GM18505 (cell line): ENCODE data around the gene MUC5B.

ENCODE experiments used
- ATAC-seq: cut with Tn5 transposase; IDR thresholded peaks from one replicate; pipeline ENCODE4 v1.9.1; 2021; ENCODE audit not compliant: unreplicated experiment
- POLR2A ChIP-seq: IDR thresholded peaks from 4 replicates; pipeline ENCODE4 v1.6.1; 2011; ENCODE audit warnings: borderline replicate concordance; ENCODE audit not compliant: insufficient read depth, insufficient read length; ENCODE audit errors: extremely low read depth

Gene MUC5B

DNA sequence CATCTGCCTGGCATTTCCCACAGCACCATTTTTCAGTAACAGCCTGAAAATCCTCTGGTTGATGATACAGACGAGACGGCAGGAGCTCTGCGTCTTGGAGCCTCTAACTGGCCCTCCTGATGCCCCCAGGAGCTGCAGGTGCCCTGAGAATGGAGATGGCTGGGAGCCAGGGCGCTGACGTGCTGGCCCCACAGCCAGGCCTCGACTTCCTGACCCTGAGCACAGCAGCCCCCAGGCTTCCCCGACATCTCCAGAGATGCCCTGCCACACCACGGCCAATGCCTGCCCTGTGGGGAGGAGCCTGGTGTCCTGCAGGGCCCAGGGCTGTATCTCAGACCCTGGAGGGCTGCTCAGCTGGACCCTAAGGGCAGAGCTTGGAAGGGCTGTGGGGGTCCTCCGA lies 65.1 kb downstream of the MUC5B start:
- TF ChIP-seq POLR2A, result no peak
- no peak for ATAC-seq

DNA sequence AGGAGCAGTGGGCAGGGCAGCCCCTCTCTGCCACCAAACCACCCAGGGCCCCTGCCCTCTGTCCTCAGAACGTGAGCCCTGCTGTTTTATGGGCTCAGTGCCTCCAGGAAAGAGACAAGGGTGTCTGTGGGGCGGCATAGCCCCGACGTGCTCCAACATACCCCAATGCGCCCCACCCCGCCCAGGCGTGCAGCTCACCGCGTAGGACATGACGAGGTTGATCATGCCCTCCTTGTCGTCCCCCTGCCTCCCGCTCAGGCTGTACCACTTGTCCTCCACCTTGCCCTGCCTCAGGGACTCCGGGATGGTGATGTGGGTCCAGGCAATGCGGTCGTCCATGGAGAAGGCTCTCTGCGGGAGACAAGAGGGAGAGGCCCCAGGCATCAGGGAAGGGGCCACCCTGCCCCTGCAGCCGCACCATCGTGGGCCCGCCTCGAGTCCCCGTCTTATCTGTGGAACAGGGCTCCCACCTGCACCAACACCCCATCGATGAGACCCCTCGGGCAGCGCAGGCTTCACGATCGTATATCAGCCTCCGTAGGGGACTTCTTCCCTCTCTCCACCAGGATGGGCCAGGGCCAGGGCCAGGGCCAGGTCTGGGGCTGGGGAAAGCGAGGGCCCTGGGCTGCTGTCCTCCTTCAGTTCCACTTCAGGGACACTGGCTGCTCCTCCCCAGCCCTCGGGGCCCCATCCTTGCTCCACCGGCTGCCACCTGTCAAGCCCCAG lies 65.7 kb downstream of the MUC5B start:
- ATAC-seq, result no peak
- no peak for TF ChIP-seq POLR2A

DNA sequence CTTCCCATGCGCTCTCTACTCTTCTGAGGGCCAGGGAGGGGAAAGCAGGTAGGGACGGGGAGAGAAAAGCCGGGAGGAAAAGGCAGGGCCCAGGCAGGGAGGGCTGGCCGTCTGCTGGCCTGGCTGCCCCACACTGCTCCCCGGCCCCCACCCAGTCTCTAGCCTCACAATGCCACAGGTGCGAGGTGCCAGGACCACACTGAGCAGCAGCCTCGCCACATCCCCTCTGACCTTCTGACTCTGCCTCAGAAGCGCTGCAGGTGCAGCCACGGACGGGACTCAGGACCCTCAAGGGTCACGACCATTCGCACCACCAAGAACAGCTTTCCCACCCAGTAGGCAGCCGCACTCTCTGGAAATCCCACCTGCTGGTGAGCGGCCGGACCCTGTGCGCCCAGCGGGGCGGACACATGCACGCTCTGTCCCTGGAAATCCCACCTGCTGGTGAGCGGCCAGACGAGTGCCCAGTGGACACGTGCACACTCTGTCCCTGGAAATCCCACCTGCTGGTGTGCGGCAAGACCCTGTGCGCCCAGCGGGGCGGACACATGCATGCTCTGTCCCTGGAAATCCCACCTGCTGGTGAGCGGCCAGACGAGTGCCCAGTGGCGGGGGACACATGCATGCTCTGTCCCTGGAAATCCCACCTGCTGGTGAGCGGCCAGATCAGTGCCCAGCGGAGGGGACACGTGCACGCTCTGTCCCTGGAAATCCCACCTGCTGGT lies 66.5 kb downstream of the MUC5B start:
- no peak for ATAC-seq
- no peak for TF ChIP-seq POLR2A

DNA sequence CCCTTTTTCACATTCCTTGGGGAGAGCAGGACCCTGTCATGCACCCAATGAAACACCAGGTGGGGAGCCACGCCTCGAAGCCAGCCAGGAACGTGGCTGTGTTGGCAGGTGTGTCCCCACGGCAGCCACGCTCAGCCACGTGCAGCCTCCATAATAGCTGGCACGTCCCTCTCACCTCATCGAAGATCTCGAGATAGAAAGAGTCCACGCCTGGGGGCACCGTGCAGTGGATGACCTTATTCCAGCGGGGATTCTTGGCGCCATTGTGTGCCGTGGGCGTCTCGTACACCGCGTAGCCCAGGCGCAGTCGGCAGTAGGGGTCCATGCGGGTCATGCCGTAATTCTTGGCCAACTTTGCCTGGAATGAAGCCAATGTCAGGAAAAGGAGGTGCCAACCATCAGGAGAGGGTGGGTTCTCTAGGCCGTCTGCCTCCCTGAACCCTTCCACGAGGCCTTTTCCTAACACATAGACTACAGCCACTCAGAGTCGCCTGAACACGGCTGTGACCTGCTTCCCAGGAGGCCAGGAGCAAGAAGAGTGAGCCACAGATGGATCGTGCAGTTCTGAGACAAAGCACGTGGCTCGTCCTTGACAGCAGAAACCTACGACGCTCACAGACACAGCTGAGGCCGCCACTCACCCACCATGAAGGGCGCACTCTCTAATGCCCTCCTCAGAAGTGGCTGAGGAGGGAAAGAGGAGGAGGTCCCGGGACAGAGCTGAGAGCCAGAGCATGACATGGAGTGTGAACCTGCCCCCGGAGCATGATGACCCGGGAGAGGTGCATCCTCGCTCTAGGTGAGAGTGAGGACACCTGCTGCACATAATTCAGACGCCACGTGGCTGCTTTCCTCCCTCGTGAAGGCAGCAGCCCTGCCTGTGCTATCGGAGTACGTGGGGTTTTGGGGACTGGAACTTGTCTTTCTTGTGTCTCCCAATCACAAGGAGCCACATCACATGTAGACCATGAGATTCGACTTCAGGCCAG lies 67.5 kb downstream of the MUC5B start:
- no peak for TF ChIP-seq POLR2A
- ATAC-seq, result no peak

DNA sequence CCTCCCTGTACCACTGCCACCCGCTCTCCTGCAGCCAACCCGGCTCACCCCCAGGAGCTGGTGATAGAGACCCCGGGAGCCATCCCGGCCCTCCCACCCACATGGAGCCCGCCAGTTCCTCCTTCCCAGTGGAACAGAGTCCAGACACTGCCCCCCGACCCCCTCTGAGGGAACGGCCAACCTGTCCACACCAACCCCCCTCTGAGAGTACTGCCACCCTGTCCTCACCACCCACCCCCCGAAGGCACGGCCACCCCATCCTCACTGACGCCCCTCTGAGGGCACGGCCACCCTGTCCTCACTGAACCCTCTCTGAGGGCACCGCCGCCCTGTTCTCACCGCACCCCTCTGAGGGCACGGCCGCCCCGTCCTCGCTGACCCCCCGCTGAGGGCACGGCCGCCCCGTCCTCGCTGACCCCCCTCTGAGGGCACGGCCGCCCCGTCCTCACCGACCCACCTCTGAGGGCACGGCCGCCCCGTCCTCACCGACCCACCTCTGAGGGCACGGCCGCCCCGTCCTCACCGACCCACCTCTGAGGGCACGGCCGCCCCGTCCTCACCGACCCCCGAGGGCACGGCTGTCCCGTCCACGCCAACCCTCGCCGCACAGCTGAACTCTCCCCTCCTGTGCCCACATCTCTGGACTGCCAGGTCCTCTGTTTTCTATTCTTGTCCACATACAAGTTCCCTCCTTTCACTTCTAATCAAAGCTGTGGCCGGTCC lies 68.6 kb downstream of the MUC5B start:
- no peak for ATAC-seq
- TF ChIP-seq POLR2A, result no peak

DNA sequence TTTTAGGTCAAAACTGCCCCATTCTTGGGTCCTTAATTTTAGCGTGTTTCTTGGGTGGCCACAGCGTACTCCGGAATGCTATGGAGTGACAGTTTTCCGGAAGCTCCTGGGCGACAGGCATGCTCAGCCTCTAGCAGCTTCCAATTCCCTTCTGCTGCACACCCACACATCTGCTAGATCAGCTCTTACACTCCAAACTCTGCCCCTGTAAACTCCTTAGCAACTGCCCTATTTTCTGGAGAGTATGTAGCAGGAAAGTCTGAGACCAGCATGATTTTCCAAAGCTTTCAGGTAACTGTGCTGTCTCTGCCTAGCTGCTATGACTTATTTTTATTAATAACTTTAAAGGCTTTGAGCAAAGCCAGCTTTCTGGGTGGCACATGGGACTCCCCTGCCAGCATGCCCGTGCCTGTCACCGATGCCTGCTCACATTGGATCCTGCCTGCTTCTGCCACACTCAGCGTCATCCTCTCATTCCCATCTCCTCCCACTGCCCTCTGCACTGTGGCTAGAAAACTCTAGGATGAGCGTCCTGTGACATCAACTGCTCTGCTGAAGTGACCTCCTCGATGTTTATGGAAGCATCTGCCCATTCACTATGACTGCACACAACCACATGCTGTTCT lies 69.3 kb downstream of the MUC5B start:
- no peak for ATAC-seq
- no peak for TF ChIP-seq POLR2A

DNA sequence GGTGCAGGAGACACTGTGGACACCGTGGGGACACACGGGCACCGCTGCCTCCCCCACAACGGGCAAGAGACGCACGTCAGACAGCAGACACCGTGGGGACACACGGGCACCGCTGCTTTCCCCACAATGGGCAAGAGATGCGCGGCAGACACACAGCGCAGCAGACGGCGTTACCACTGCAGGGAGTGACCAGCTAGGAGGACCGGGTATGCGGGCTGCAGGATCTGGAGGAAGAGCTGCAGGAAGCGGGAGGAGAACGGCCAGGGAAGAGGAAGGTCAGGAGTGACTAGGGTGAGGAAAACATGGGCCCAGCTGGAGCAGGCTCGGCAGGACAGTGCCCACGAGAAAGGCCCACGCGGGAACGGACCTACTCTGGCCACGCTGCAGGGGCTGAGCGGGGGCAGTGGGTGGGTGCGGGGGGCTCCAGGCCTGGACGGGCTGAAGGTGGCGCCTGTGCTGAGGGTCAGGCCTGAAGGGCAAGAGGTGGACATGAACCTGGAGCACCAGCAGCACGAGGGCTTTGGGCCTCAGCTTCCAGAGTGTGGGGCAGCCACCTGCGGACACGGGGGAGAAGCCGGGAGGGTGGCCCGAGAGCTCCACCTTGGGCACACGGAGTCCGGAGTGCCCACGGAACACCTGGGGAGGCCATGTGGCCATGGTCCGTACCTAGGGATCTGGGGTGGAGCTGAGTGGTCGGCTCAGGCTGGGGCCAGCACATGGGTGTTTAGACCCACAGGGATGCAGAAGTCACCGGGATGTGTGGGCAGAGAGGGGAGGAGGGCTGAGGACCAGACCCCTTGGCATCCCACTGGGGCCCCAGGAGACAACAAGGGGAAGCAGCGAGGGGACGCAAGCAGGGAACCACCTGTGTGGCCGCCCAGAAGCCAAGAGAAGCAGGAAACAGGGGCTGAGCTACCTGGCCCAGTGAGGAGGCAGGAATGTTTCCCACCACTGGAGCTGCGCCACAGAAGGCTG lies 70.1 kb downstream of the MUC5B start:
- no peak for TF ChIP-seq POLR2A
- ATAC-seq, result no peak

DNA sequence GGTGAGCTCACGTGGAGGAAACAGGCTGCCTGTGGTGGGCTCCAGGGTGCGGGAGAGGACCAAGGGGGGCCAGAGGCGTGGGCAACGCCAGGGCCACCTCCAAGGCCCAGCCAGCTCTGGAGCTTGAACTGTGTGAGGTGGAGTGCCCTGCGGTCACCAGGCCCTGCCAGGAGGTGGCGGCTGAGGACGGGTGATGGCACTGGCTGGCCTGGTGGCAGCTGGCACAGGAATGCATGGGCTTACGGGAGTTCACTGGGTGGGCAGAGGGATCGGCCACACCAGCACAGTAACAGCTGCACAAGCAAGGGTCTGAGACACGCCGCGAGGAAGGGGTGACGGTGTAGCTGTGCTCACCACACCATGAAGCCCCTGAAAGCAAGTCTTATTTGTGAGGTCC lies 70.8 kb downstream of the MUC5B start:
- ATAC-seq, result no peak
- TF ChIP-seq POLR2A, result no peak

DNA sequence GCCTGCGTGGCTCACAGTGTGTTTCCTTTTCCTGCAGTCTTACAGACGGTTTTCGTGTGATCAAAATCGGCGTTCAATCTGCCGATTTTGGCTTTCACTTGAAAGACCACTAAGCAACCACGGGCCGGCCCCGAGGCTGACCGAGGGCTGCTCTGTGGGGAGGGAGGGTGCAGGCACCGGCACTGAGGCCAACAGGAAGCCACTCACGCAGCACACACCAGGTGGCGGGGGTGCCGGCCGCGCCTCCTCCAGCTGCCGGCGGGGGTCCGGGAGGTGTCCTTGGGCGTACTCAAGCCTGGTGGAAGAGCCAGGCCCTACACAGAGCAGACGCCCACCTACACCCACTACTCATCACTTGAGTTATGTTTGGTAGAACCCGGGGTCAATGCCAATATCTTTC lies 72.2 kb downstream of the MUC5B start:
- no peak for TF ChIP-seq POLR2A
- ATAC-seq, result no peak

DNA sequence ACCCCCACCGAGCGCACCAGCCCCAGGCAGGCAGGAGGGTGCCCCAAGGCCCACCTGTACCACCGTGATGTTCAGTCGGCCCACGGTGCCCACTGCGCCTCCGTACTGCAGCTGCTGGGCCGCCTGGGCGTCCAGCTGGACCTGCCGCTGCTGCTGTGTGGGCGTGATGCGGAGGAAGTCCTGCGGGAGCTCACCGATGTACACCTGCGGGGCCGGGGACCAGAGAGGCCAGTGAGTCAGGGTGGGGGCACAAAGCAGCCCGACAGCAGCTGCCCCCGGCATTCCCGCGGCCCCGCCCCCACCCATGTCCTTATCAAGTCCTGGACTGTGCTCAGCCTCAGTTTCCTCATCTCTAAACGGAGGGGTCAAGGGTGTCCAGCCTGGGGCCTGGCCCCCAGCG lies 72.7 kb downstream of the MUC5B start:
- TF ChIP-seq POLR2A, result no peak
- no peak for ATAC-seq

DNA sequence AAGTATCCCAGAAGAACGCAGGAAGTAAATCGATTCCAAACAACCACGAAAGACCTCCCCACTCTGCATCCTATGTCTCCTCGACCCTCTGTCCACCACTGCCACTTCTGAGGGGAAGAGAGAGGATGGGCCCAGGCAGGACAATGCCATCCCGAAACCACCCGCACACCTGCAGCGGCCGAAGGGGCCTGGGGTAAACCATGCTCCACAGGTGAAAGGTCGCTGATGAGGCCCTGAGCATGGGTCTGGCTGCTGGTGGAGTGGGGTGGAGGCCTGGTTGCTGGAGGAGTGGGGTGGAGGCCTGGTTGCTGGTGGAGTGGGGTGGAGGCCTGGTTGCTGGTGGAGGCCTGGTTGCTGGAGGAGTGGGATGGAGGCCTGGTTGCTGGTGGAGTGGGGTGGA lies 73.4 kb downstream of the MUC5B start:
- ATAC-seq, result no peak
- TF ChIP-seq POLR2A, result no peak
